Nephron (organoid): ENCODE results near the gene ATP2B3.

ENCODE experiments used
- H3K27ac Mint-ChIP-seq, 3 experiments: 2 replicates each; pipeline ENCODE4 v1.8.0; 2020; ENCODE audit warnings: mixed read lengths in 3 of 3, mild to moderate bottlenecking in 2 of 3, moderate library complexity in 1 of 3
- H3K27me3 Mint-ChIP-seq: 2 replicates; pipeline ENCODE4 v1.8.0; 2021; ENCODE audit warnings: low read depth, mild to moderate bottlenecking, moderate library complexity, mixed read lengths
- H3K36me3 Mint-ChIP-seq: 2 replicates; pipeline ENCODE4 v1.8.0; 2020; ENCODE audit warnings: low read depth, mixed read lengths
- H3K4me1 Mint-ChIP-seq: 2 replicates; pipeline ENCODE4 v1.8.0; 2020; ENCODE audit warnings: mixed read lengths
- H3K4me3 Mint-ChIP-seq, 3 experiments: 2 replicates each; pipeline ENCODE4 v1.8.0; 2020; ENCODE audit warnings: mild to moderate bottlenecking in 3 of 3, mixed read lengths in 3 of 3, moderate library complexity in 2 of 3
- H3K9me3 Mint-ChIP-seq: 2 replicates; pipeline ENCODE4 v1.8.0; 2020; ENCODE audit warnings: mixed read lengths
- TF ChIP-seq, protein P1 (sequence below), 3 experiments: fragments of 200-600 bp; sonication (generic); IDR thresholded peaks; one replicate each; pipeline ENCODE4 v1.5.0; 2021; ENCODE audit warnings: antibody characterized with exemption in 3 of 3; ENCODE audit not compliant: unreplicated experiment in 3 of 3

Gene ATP2B3

DNA sequence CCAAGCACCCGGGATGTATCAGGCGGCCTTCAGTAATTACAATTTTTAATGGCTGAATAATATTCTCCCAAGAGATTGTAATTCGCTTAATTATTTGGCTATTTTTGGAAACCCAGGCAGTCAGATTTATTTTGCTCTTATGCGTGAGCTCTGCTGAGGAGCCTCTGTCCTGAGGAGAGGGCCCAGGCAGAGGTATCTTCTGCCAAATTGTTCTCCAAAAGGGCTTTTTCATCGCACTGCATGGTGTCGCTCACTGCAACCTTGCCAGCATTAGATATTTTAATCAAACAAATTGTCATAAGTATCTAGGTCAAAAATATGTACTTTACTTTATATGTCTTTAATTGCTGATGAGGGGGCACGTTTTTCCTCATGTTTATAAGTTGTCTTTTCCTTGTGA, 5.8 kb downstream of the ATP2B3 start:
- H3K27ac Mint-ChIP-seq = no peak overlapping the region
- peaks cover 43% of the 10 kb centered on the region for H3K27me3 Mint-ChIP-seq
- no peaks in the 10 kb centered on the region for H3K36me3 Mint-ChIP-seq
- peaks cover 21% of the 10 kb centered on the region for H3K9me3 Mint-ChIP-seq
- TF ChIP-seq, protein P1, sequence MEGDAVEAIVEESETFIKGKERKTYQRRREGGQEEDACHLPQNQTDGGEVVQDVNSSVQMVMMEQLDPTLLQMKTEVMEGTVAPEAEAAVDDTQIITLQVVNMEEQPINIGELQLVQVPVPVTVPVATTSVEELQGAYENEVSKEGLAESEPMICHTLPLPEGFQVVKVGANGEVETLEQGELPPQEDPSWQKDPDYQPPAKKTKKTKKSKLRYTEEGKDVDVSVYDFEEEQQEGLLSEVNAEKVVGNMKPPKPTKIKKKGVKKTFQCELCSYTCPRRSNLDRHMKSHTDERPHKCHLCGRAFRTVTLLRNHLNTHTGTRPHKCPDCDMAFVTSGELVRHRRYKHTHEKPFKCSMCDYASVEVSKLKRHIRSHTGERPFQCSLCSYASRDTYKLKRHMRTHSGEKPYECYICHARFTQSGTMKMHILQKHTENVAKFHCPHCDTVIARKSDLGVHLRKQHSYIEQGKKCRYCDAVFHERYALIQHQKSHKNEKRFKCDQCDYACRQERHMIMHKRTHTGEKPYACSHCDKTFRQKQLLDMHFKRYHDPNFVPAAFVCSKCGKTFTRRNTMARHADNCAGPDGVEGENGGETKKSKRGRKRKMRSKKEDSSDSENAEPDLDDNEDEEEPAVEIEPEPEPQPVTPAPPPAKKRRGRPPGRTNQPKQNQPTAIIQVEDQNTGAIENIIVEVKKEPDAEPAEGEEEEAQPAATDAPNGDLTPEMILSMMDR (IDR thresholded peaks at IDR 0.05; ENCODE audit: unreplicated experiment in 3 of 3) = no peak
- no peak overlapping the region for H3K4me3 Mint-ChIP-seq
- H3K4me1 Mint-ChIP-seq = peaks cover 5% of the 10 kb centered on the region

DNA sequence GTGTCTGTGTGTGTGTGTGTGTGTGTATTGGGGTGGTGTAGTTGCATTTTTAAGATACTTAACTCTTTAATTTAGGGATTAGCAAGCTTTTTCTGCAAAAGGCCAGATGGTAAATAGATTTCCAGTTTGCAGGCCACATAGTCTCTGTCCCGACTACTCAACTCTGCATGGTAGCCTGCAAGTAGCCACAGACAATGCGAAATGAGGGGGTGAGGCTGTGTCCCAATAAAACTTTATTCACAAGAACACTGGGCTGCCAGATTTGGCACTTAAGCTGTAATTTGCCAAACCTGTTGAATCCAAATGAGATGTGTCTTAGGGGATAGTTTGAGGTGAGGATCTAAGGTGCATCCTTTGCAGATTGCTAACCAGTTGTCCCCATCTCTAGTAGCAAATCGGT, 6.8 kb downstream of the ATP2B3 start:
- peaks cover 20% of the 10 kb centered on the region for H3K9me3 Mint-ChIP-seq
- H3K4me1 Mint-ChIP-seq = peaks cover 5% of the 10 kb centered on the region
- H3K4me3 Mint-ChIP-seq = no peak overlapping the region
- H3K27ac Mint-ChIP-seq = no peak overlapping the region
- TF ChIP-seq, protein P1 (IDR thresholded peaks at IDR 0.05; ENCODE audit: unreplicated experiment in 3 of 3) = no peak
- no peaks in the 10 kb centered on the region for H3K36me3 Mint-ChIP-seq
- H3K27me3 Mint-ChIP-seq = peaks cover 34% of the 10 kb centered on the region

GRCh38 chrX:153525451-153525850, 8.0 kb downstream of the ATP2B3 start:
- no peaks in the 10 kb centered on the region for H3K36me3 Mint-ChIP-seq
- no peak overlapping the region for H3K4me3 Mint-ChIP-seq
- H3K27me3 Mint-ChIP-seq = peaks cover 28% of the 10 kb centered on the region

DNA sequence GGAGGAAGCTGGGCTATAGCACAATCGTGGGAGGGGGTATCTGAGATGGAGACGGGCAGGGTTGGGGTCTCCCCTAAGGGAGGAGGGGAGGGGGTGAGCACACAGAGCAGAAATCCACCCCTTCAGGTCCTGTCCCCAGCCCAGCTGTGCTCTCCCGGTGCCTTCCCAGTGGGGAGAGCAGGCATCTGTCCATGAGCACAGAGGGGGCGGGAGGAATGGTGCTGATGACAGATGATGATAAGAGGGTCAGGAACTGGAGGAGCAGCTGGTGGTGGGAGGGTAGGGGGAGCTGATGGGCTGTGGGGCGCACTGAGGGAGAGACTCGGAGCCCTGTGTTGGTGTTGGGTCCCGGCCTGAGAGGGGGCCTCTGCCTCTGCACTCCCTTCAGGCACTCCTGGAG, 8.6 kb downstream of the ATP2B3 start:
- no peak overlapping the region for H3K27ac Mint-ChIP-seq
- H3K27me3 Mint-ChIP-seq = peaks cover 22% of the 10 kb centered on the region

More at GRCh38 chrX:153525451-153525850, 8.0 kb downstream of the ATP2B3 start:
- Mint-ChIP-seq H3K4me1 (peaks cover 5% of the 10 kb centered on the region), H3K27ac (no peak overlapping the region), H3K9me3 (peaks cover 20% of the 10 kb centered on the region)
- TF ChIP-seq, protein P1 (IDR thresholded peaks at IDR 0.05; ENCODE audit: unreplicated experiment in 3 of 3) = no peak

GRCh38 chrX:153526801-153527200, 9.4 kb downstream of the ATP2B3 start:
- H3K9me3 Mint-ChIP-seq = peaks cover 17% of the 10 kb centered on the region
- H3K27ac Mint-ChIP-seq = no peak overlapping the region
- TF ChIP-seq, protein P1 (IDR thresholded peaks at IDR 0.05; ENCODE audit: unreplicated experiment in 3 of 3) = no peak
- H3K36me3 Mint-ChIP-seq = no peaks in the 10 kb centered on the region
- peaks cover 18% of the 10 kb centered on the region for H3K27me3 Mint-ChIP-seq
- H3K4me1 Mint-ChIP-seq = peaks cover 5% of the 10 kb centered on the region
- no peak overlapping the region for H3K4me3 Mint-ChIP-seq

More for the DNA sequence above, 8.6 kb downstream of the ATP2B3 start:
- TF ChIP-seq, protein P1 (IDR thresholded peaks at IDR 0.05; ENCODE audit: unreplicated experiment in 3 of 3) = no peak
- H3K4me3 Mint-ChIP-seq = no peak overlapping the region
- no peaks in the 10 kb centered on the region for H3K36me3 Mint-ChIP-seq
- H3K4me1 Mint-ChIP-seq = peaks cover 5% of the 10 kb centered on the region
- H3K9me3 Mint-ChIP-seq = peaks cover 20% of the 10 kb centered on the region

- peaks cover 18% of the 10 kb centered on the region for H3K27me3 Mint-ChIP-seq
- peaks cover 14% of the 10 kb centered on the region for H3K9me3 Mint-ChIP-seq
- H3K27ac Mint-ChIP-seq = peak overlapping the region in 1 of 3 experiments; percentile 41
- H3K36me3 Mint-ChIP-seq = no peaks in the 10 kb centered on the region
- peaks cover 5% of the 10 kb centered on the region for H3K4me1 Mint-ChIP-seq
- TF ChIP-seq, protein P1 (IDR thresholded peaks at IDR 0.05; ENCODE audit: unreplicated experiment in 3 of 3) = no peak
- no peak overlapping the region for H3K4me3 Mint-ChIP-seq
Measured at GRCh38 chrX:153527208-153527607, 9.8 kb downstream of the ATP2B3 start.
